ENCODE results near the gene AKR1E2.

GRCh38 chr10:4851176-4851575, 25.2 kb downstream of the AKR1E2 start:
- TF ChIP-seq POLR2A (IDR thresholded peaks at IDR 0.05): no peak
- no peak for TF ChIP-seq CTCF (IDR thresholded peaks at IDR 0.05)

Measured in testis (tissue), 2 donors.